Subcutaneous abdominal adipose tissue (tissue), 5 donors: Measurements from ENCODE around the gene TMED8.
"Not testable (repeated sequence)": the region's sequence is repeated elsewhere in the genome, so short reads cannot be mapped to it uniquely, and the experiment has no call there.

Experiments used
- H3K27ac ChIP-seq: one replicate; pipeline ENCODE4 v1.7.0; 2013; ENCODE audit warnings: low read depth, mild to moderate bottlenecking, inconsistent platforms, low read length, moderate library complexity
- H3K27me3 ChIP-seq, 5 donors: one replicate each; pipeline ENCODE4 v1.7.0; 2013; ENCODE audit warnings: low read length in 5 of 5, inconsistent platforms in 1 of 5; ENCODE audit not compliant: control insufficient read depth in 5 of 5, insufficient read depth in 4 of 5
- H3K36me3 ChIP-seq, 5 donors: one replicate each; pipeline ENCODE4 v1.7.0; 2013; ENCODE audit warnings: low read length in 5 of 5; ENCODE audit not compliant: control insufficient read depth in 5 of 5, insufficient read depth in 5 of 5
- H3K4me1 ChIP-seq, 5 donors: one replicate each; pipeline ENCODE4 v1.7.0; 2013; ENCODE audit warnings: low read length in 5 of 5, mild to moderate bottlenecking in 3 of 5, moderate library complexity in 1 of 5; ENCODE audit not compliant: control insufficient read depth in 5 of 5, insufficient read depth in 5 of 5
- H3K4me3 ChIP-seq, 5 donors: one replicate each; pipeline ENCODE4 v1.7.0; 2013; ENCODE audit warnings: low read length in 5 of 5, low read depth in 1 of 5
- H3K9ac ChIP-seq, 5 donors: one replicate each; pipeline ENCODE4 v1.7.0; 2013; ENCODE audit warnings: low read length in 5 of 5, mild to moderate bottlenecking in 4 of 5, moderate library complexity in 3 of 5
- H3K9me3 ChIP-seq, 5 donors: one replicate each; pipeline ENCODE4 v1.7.0; 2013; ENCODE audit warnings: low read length in 5 of 5; ENCODE audit not compliant: control insufficient read depth in 5 of 5
- donor health status: healthy.
- donor health status: healthy.
- donor health status: healthy.
- donor health status: healthy.
- donor health status: healthy.

TMED8 gene

GRCh38 chr14:77376771-77377501, at the start of gene TMED8, which contains the start of gene SAMD15:
TSS of gene TMED8 (minus strand) at chr14:77377094. CDS start at chr14:77377053, 41 bp downstream.
TSS of gene SAMD15 (plus strand) at chr14:77377379. CDS start at chr14:77377419, 40 bp downstream.
- peak within 1 kb of the TSS; percentile 79 to 97 (median 90) for H3K9ac ChIP-seq
- peak within 1 kb of the TSS; percentile 78 to 99 (median 93) for H3K4me3 ChIP-seq
- H3K9me3 ChIP-seq: no peaks in the 10 kb centered on the region
- H3K27me3 ChIP-seq: no peaks in the 10 kb centered on the region
- peak within 1 kb of the TSS; percentile 58 for H3K27ac ChIP-seq
- H3K36me3 ChIP-seq: no peaks in the 10 kb centered on the region
- peaks cover 0 to 20% (median 17%) of the 10 kb centered on the region in 5 donors for H3K4me1 ChIP-seq

GRCh38 chr14:77426396-77426795, 49.5 kb upstream of the TMED8 start:
- H3K4me3 ChIP-seq: no peak overlapping the region
- no peaks in the 10 kb centered on the region for H3K9me3 ChIP-seq
- no peak overlapping the region for H3K9ac ChIP-seq
- no peaks in the 10 kb centered on the region for H3K27me3 ChIP-seq
- no peaks in the 10 kb centered on the region for H3K4me1 ChIP-seq
- no peak overlapping the region for H3K27ac ChIP-seq
- peaks cover 74 to 92% (median 79%) of the 10 kb centered on the region in 5 donors for H3K36me3 ChIP-seq

GRCh38 chr14:77424862-77425261, 48.0 kb upstream of the TMED8 start:
- Histone ChIP-seq H3K36me3 (peaks cover 70 to 82% (median 73%) of the 10 kb centered on the region in 5 donors), H3K9ac (no peak overlapping the region), H3K4me1 (no peaks in the 10 kb centered on the region), H3K27me3 (no peaks in the 10 kb centered on the region), H3K27ac (no peak overlapping the region), H3K4me3 (no peak overlapping the region), H3K9me3 (peaks cover 0 to 4% (median 2%) of the 10 kb centered on the region in 5 donors)

GRCh38 chr14:77423423-77423822, 46.5 kb upstream of the TMED8 start, which contains the start of gene NOXRED1:
TSS of gene NOXRED1 (minus strand) at chr14:77423523. CDS start at chr14:77422889, 634 bp downstream.
- no peaks in the 10 kb centered on the region for H3K4me1 ChIP-seq

GRCh38 chr14:77421201-77421600, 44.3 kb upstream of the TMED8 start:
- H3K9me3 ChIP-seq: peaks cover 0 to 18% (median 7%) of the 10 kb centered on the region in 5 donors
- H3K9ac ChIP-seq: no peak overlapping the region
- H3K27ac ChIP-seq: no peak overlapping the region
- H3K27me3 ChIP-seq: no peaks in the 10 kb centered on the region
- H3K4me1 ChIP-seq: no peaks in the 10 kb centered on the region
- H3K36me3 ChIP-seq: peaks cover 36 to 45% (median 38%) of the 10 kb centered on the region in 5 donors
- H3K4me3 ChIP-seq: no peak overlapping the region

More at GRCh38 chr14:77423423-77423822, 46.5 kb upstream of the TMED8 start, which contains the start of gene NOXRED1:
- H3K27ac ChIP-seq: no peak within 1 kb of the TSS
- H3K4me3 ChIP-seq: no peak within 1 kb of the TSS
- no peaks in the 10 kb centered on the region for H3K27me3 ChIP-seq
- H3K9ac ChIP-seq: no peak within 1 kb of the TSS
- H3K36me3 ChIP-seq: peaks cover 56 to 67% (median 59%) of the 10 kb centered on the region in 5 donors
- peaks cover 0 to 15% (median 7%) of the 10 kb centered on the region in 5 donors for H3K9me3 ChIP-seq

- H3K4me3 ChIP-seq: no peak overlapping the region
- H3K27ac ChIP-seq: no peak overlapping the region
- H3K27me3 ChIP-seq: no peaks in the 10 kb centered on the region
- H3K9ac ChIP-seq: no peak overlapping the region
- peaks cover 0 to 18% (median 7%) of the 10 kb centered on the region in 5 donors for H3K9me3 ChIP-seq
- H3K36me3 ChIP-seq: peaks cover 0 to 9% (median 2%) of the 10 kb centered on the region in 5 donors
- H3K4me1 ChIP-seq: no peaks in the 10 kb centered on the region
These were observed 39.9 kb upstream of the TMED8 start for GRCh38 chr14:77416836-77417235.

- not testable (repeated sequence) for H3K27ac ChIP-seq, H3K4me1 ChIP-seq
These were observed 39.2 kb upstream of the TMED8 start for GRCh38 chr14:77416098-77416497.

GRCh38 chr14:77415403-77416030, 38.6 kb upstream of the TMED8 start:
- H3K4me3 ChIP-seq, H3K36me3 ChIP-seq, H3K4me1 ChIP-seq, H3K9ac ChIP-seq, H3K27ac ChIP-seq, H3K27me3 ChIP-seq: not testable (repeated sequence)
- H3K9me3 ChIP-seq: peaks cover 0 to 18% (median 7%) of the 10 kb centered on the region in 5 donors

More at GRCh38 chr14:77416098-77416497, 39.2 kb upstream of the TMED8 start:
- not testable (repeated sequence) for H3K36me3 ChIP-seq, H3K9ac ChIP-seq, H3K4me3 ChIP-seq, H3K27me3 ChIP-seq
- H3K9me3 ChIP-seq: peaks cover 0 to 18% (median 7%) of the 10 kb centered on the region in 5 donors

GRCh38 chr14:77409131-77409533, 32.2 kb upstream of the TMED8 start:
- H3K27me3 ChIP-seq: no peaks in the 10 kb centered on the region
- H3K27ac ChIP-seq: no peak overlapping the region
- H3K9me3 ChIP-seq: no peaks in the 10 kb centered on the region
- no peak overlapping the region for H3K4me3 ChIP-seq
- no peak overlapping the region for H3K9ac ChIP-seq
- peaks cover 0 to 9% (median 0%) of the 10 kb centered on the region in 5 donors for H3K4me1 ChIP-seq
- H3K36me3 ChIP-seq: no peaks in the 10 kb centered on the region

- Histone ChIP-seq H3K27me3 (no peaks in the 10 kb centered on the region), H3K36me3 (no peaks in the 10 kb centered on the region), H3K4me1 (peaks cover 0 to 9% (median 0%) of the 10 kb centered on the region in 5 donors), H3K4me3 (no peak overlapping the region), H3K9ac (no peak overlapping the region), H3K9me3 (no peaks in the 10 kb centered on the region), H3K27ac (no peak overlapping the region)
These were observed 30.3 kb upstream of the TMED8 start for GRCh38 chr14:77407158-77407557.
